ENCODE data around the gene PVR. TPM values are rescaled to one million over a fixed set of nuclear protein-coding genes. Genes with fewer than 3 reads are reported as not detected.

PVR gene
- polyA plus RNA-seq, 1 donor from 2014 or later, result 19.1 TPM

DNA sequence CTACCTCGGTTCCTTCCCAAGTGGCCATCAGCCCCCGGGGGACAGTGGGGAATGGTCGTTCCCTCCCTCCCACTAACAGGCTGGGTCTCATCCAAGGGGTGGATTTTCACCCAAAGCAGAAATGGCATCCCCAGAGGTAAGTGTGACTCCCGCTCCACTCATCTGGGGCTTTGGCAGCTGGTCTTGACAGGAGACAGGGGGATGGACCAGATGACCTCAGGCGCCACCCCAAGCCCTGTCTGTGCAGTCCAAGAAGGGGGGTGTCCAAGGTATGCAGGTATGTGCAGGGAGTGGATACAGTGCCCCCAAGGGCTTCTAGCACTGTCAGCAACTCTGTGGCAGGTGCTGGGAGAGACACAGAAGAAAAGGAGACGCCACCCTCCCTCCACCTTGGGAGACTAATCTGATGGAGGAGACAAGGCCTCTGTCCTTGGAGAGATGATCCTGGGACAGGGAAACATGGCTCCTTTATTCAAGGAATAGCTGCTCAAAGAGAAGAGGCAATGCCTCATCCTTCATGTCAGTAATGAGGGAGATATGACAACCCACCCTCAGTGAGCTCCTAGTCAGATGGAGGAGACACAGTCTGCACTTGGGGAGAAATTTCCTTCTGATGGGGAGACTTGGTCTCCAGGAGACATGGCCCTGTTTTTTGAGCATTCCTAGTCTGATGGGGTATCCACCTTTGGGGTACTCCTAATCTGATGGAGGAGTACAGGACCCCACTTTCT lies 63.0 kb downstream of the PVR start:
- H3K27me3 ChIP-seq (ENCODE audit: insufficient read depth, low read depth, low read length), result no peaks in the 10 kb centered on the region
- no peak overlapping the region for H3K4me3 ChIP-seq (ENCODE audit: low read length)
- H3K79me2 ChIP-seq (replicated peaks; ENCODE audit: insufficient read depth, low read length), result no peaks in the 10 kb centered on the region
- H3K27ac ChIP-seq (ENCODE audit: low read length), result no peak overlapping the region
- H3K9me3 ChIP-seq (ENCODE audit: low read length), result no peaks in the 10 kb centered on the region
- no peak overlapping the region for H2AFZ ChIP-seq (ENCODE audit: low read depth, low read length)
- H3K9me2 ChIP-seq (ENCODE audit: insufficient read depth, low read length), result no peaks in the 10 kb centered on the region
- H4K20me1 ChIP-seq (ENCODE audit: insufficient read depth), result no peaks in the 10 kb centered on the region
- no peak for TF ChIP-seq POLR2AphosphoS5 (IDR thresholded peaks at IDR 0.05)
- no peak for TF ChIP-seq SMC3 (conservative IDR thresholded peaks at IDR 0.05; ENCODE audit: poor library complexity)
- no peak for TF ChIP-seq EZH2 (IDR thresholded peaks at IDR 0.05; ENCODE audit: borderline replicate concordance, insufficient read depth, low read length, poor library complexity, severe bottlenecking)
- TF ChIP-seq MXI1 (conservative IDR thresholded peaks at IDR 0.05; ENCODE audit: poor library complexity, severe bottlenecking), result no peak
- TF ChIP-seq TAF1 (IDR thresholded peaks at IDR 0.05; ENCODE audit: low read depth), result no peak
- no peak for TF ChIP-seq EP300 (conservative IDR thresholded peaks at IDR 0.05; ENCODE audit: poor library complexity, severe bottlenecking)
- TF ChIP-seq RAD21 (conservative IDR thresholded peaks at IDR 0.05), result no peak
- TF ChIP-seq, protein P1, sequence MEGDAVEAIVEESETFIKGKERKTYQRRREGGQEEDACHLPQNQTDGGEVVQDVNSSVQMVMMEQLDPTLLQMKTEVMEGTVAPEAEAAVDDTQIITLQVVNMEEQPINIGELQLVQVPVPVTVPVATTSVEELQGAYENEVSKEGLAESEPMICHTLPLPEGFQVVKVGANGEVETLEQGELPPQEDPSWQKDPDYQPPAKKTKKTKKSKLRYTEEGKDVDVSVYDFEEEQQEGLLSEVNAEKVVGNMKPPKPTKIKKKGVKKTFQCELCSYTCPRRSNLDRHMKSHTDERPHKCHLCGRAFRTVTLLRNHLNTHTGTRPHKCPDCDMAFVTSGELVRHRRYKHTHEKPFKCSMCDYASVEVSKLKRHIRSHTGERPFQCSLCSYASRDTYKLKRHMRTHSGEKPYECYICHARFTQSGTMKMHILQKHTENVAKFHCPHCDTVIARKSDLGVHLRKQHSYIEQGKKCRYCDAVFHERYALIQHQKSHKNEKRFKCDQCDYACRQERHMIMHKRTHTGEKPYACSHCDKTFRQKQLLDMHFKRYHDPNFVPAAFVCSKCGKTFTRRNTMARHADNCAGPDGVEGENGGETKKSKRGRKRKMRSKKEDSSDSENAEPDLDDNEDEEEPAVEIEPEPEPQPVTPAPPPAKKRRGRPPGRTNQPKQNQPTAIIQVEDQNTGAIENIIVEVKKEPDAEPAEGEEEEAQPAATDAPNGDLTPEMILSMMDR (IDR thresholded peaks at IDR 0.05; ENCODE audit: poor library complexity, severe bottlenecking), result no peak
- TF ChIP-seq, protein P2, sequence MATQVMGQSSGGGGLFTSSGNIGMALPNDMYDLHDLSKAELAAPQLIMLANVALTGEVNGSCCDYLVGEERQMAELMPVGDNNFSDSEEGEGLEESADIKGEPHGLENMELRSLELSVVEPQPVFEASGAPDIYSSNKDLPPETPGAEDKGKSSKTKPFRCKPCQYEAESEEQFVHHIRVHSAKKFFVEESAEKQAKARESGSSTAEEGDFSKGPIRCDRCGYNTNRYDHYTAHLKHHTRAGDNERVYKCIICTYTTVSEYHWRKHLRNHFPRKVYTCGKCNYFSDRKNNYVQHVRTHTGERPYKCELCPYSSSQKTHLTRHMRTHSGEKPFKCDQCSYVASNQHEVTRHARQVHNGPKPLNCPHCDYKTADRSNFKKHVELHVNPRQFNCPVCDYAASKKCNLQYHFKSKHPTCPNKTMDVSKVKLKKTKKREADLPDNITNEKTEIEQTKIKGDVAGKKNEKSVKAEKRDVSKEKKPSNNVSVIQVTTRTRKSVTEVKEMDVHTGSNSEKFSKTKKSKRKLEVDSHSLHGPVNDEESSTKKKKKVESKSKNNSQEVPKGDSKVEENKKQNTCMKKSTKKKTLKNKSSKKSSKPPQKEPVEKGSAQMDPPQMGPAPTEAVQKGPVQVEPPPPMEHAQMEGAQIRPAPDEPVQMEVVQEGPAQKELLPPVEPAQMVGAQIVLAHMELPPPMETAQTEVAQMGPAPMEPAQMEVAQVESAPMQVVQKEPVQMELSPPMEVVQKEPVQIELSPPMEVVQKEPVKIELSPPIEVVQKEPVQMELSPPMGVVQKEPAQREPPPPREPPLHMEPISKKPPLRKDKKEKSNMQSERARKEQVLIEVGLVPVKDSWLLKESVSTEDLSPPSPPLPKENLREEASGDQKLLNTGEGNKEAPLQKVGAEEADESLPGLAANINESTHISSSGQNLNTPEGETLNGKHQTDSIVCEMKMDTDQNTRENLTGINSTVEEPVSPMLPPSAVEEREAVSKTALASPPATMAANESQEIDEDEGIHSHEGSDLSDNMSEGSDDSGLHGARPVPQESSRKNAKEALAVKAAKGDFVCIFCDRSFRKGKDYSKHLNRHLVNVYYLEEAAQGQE (IDR thresholded peaks at IDR 0.05; ENCODE audit: borderline replicate concordance), result no peak
- H3K36me3 ChIP-seq (ENCODE audit: insufficient read depth, low read length), result no peaks in the 10 kb centered on the region
- no peak overlapping the region for H3K9ac ChIP-seq (ENCODE audit: low read length)
- H3F3A ChIP-seq (ENCODE audit: insufficient read depth, low read length, poor library complexity, severe bottlenecking), result no peaks in the 10 kb centered on the region
- no peak overlapping the region for H3K4me2 ChIP-seq (ENCODE audit: low read length)

DNA sequence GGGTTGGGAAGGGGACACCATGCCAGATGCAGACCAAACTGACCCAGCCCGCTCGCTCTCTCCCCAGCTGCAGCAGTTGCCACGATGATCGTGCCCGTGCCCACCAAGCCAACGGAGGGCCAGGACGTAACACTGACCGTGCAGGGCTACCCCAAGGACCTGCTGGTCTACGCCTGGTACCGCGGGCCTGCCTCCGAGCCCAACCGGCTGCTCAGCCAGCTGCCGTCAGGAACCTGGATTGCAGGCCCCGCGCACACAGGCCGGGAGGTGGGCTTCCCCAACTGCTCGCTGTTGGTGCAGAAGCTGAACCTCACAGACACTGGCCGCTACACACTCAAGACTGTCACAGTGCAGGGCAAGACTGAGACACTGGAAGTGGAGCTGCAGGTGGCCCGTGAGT lies 64.1 kb downstream of the PVR start:
- no peak for TF ChIP-seq TAF1 (IDR thresholded peaks at IDR 0.05; ENCODE audit: low read depth)
- no peaks in the 10 kb centered on the region for H3F3A ChIP-seq (ENCODE audit: insufficient read depth, low read length, poor library complexity, severe bottlenecking)
- H4K20me1 ChIP-seq (ENCODE audit: insufficient read depth), result no peaks in the 10 kb centered on the region
- H3K79me2 ChIP-seq (replicated peaks; ENCODE audit: insufficient read depth, low read length), result no peaks in the 10 kb centered on the region
- H2AFZ ChIP-seq (ENCODE audit: low read depth, low read length), result no peak overlapping the region
- no peaks in the 10 kb centered on the region for H3K9me3 ChIP-seq (ENCODE audit: low read length)
- no peaks in the 10 kb centered on the region for H3K36me3 ChIP-seq (ENCODE audit: insufficient read depth, low read length)
- no peak overlapping the region for H3K9ac ChIP-seq (ENCODE audit: low read length)
- no peaks in the 10 kb centered on the region for H3K9me2 ChIP-seq (ENCODE audit: insufficient read depth, low read length)
- H3K4me3 ChIP-seq (ENCODE audit: low read length), result no peak overlapping the region
- no peak overlapping the region for H3K27ac ChIP-seq (ENCODE audit: low read length)
- no peak overlapping the region for H3K4me2 ChIP-seq (ENCODE audit: low read length)
- no peaks in the 10 kb centered on the region for H3K27me3 ChIP-seq (ENCODE audit: insufficient read depth, low read depth, low read length)

All from neural cell (in vitro differentiated cells).